Muscle of leg (tissue), 11 donors: ENCODE data around the gene CACNA1D. TPM values are rescaled to one million over a fixed set of nuclear protein-coding genes. Genes with fewer than 3 reads are reported as not detected.

Experiments
- DNase-seq: peaks from one replicate; pipeline ENCODE4 v3.0.0; 2013
- H3K27ac ChIP-seq: one replicate; pipeline ENCODE4 v1.5.1; 2013; ENCODE audit warnings: mild to moderate bottlenecking, low read length, control low read depth
- H3K27me3 ChIP-seq: one replicate; pipeline ENCODE4 v1.6.1; 2013; ENCODE audit warnings: low read length; ENCODE audit not compliant: control insufficient read depth, insufficient read depth
- H3K36me3 ChIP-seq: one replicate; pipeline ENCODE4 v1.6.1; 2013; ENCODE audit warnings: low read length; ENCODE audit not compliant: control insufficient read depth, insufficient read depth
- H3K4me1 ChIP-seq: one replicate; pipeline ENCODE4 v1.6.1; 2013; ENCODE audit warnings: low read length; ENCODE audit not compliant: control insufficient read depth, insufficient read depth
- H3K4me3 ChIP-seq: one replicate; pipeline ENCODE4 v1.5.1; 2013; ENCODE audit warnings: low read length, control low read depth
- H3K9me3 ChIP-seq: replicated peaks from 2 replicates; pipeline ENCODE4 v1.6.1; 2013; ENCODE audit warnings: low read depth, low read length; ENCODE audit not compliant: control insufficient read depth
- WGBS: methylation state at CpG from one replicate; pipeline ENCODE4 v1.1.5; 2013; ENCODE audit warnings: missing lambda C conversion rate; ENCODE audit not compliant: insufficient coverage; 5-methylcytosine and 5-hydroxymethylcytosine counted together
- polyA plus RNA-seq, 8 donors: library from polyadenylated mRNA; unstranded; fragments of 120-200 nt; gene quantifications; one replicate each; pipeline versions ENCODE4 v1.2.1 to v1.2.3, GENCODE V29; 2013; ENCODE audit warnings: inconsistent platforms in 1 of 8, low replicate concordance in 1 of 8; ENCODE audit not compliant: insufficient read length in 8 of 8, insufficient read depth in 1 of 8
- total RNA-seq: library from RNA; stranded (reverse); fragments of 120-200 nt; gene quantifications from one replicate; pipeline ENCODE4 v1.2.4, GENCODE V29; 2013

Gene CACNA1D
- total and polyA plus RNA-seq, 9 donors, result 0.86 to 6.3 (median 2.1) TPM

DNA sequence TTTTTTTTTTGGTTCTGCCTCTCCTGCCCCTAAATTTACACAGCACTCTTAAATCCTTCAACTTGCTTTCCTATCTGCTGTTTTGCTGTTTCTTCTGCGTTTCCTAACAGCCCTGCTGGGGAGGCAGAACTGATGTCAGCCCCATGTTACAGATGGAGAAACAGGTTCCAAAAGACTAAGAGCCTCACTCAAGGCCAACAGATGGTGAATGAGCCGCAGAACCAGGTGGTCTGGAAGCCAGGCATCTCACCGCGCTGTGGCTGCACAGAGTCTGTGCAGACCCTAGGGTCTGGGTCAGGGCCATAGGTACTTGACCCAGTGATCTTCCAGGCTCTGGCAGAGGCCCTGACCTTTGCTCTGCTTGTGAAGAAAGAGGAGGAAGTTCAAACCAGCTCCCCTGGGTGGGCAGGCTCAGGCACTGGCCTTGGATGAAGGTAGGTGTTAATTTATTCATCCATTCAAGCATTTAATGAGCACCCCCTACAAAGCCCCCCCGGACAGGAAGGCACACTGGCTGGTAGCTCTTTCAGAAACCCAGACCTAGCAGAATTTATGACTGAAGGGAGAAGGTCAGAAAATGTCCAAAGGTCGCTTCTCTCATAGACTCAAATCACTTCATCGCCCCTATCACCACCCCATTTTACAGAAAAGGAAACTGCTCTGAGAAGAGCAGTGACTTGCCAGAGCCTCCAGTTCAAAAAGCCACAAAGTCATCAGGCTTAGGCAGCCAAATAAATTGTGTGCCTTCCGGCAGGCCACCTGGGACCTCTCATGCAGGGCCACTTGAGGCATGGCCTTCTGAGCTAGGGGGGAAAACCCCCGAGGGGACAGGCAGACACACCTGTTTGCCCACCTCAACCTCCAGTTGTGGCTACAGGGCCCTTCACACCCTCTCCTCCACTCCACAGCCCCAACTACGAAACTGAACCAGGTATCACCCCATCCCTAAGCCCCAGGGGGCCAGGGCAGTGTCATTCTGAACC, 349.1 kb downstream of the CACNA1D start:
- peaks cover 40% of the 10 kb centered on the region for H3K27me3 ChIP-seq
- WGBS, result 60% methylated on average over 8 of the region's 10 CpGs
- no peak for DNase-seq
- no peaks in the 10 kb centered on the region for H3K9me3 ChIP-seq
- no peak overlapping the region for H3K27ac ChIP-seq
- peaks cover 6% of the 10 kb centered on the region for H3K4me1 ChIP-seq
- H3K4me3 ChIP-seq, result no peak overlapping the region
- H3K36me3 ChIP-seq, result no peaks in the 10 kb centered on the region

DNA sequence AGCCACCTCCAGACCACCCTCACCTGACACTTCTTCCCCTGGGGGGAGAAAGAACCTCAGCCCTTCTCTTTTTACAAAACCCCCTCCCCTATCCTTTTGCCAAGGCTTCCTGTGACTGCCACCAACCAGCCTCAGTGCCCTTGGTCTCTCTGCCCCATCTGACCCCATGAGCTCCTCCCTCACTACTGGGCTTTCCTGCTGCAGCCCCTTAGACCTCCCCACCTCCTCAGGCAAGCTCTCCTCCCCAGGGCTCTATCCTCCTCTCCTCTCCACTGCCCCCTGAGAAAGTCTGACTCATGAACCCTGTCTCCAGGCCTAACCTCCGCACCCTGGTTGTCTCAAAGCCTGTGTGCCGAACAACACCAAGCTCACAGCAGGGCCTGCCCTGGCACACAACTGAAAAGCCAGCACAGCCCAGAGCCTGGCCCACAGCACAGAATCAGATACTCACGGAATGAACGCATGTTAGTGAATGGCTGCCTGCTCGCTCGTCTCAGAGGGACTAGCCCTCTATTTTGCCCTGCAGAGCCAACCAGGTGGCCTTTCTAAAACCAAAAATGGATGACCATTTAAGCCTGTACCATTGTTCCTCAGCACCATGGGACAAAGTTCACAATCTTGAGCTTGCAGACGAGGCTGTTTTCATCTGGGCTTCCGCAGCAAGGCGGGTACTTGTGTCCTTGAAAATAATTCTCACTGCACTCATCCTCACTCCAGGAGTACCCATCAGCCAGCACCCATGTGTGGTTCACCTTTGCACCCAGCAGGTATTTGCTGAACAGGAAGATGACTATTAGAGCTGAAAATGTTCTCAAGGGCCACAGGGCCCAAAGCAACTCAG, 350.1 kb downstream of the CACNA1D start:
- H3K36me3 ChIP-seq, result no peaks in the 10 kb centered on the region
- peaks cover 6% of the 10 kb centered on the region for H3K4me1 ChIP-seq
- H3K27ac ChIP-seq, result no peak overlapping the region
- no peak for DNase-seq
- peaks cover 44% of the 10 kb centered on the region for H3K27me3 ChIP-seq
- WGBS, result 80% methylated on average over 9 of the region's 9 CpGs
- no peak overlapping the region for H3K4me3 ChIP-seq
- no peaks in the 10 kb centered on the region for H3K9me3 ChIP-seq

DNA sequence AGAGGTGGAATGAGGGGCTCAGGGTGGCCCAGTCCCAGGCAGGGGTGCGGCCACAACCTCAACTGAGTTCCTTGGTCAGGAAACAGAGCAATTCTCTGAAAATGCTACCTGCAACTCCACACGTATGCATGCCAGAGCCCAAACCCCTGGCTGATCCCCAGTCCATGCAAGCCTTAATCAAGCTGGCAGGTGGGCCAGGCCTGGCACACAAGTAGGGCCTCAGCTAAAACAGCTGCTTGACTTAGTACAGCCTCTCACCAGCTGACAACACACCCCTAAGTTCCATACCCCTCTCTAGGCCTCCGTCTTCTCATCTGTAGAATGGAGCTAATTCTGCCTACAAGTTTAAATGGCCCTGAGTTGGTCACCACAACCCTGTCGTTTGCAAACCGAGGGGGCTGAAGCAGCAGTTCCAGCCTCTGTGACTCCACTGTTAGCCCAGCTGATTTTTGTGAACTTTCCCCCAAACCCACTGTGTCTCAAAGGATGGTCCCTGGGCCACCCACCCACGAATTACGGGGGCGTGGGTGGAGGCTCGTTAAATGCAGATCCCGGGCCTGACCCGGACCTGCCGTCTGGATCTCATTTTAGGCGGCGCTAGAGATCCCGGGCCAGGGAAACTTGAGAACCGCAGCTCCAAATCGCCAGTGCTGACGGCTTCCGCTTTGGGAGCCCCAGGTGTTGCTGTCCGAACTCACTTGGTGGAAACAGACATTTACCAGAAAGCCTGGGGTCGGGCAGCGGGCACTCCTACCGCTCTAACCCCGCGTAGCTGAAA, 350.9 kb downstream of the CACNA1D start:
- H3K27me3 ChIP-seq, result peaks cover 44% of the 10 kb centered on the region
- H3K27ac ChIP-seq, result no peak overlapping the region
- peaks cover 6% of the 10 kb centered on the region for H3K4me1 ChIP-seq
- WGBS, result 14% methylated on average over 25 of the region's 25 CpGs
- peak; percentile 88 for DNase-seq
- no peaks in the 10 kb centered on the region for H3K36me3 ChIP-seq
- H3K9me3 ChIP-seq, result no peaks in the 10 kb centered on the region
- H3K4me3 ChIP-seq, result peak overlapping the region; percentile 56

DNA sequence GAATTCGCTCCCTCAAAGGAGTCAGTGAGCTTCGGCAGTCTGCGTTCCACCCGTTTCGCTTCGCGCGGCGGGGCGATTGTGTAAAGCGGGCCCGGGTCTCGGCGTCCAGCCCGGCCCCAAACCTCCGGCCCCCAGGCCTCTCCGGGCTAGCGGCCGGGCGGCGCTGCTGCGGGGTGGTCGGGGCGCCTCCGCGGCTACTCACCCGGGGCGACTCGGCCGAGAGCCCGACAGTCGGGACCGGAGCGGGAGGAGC, 351.4 kb downstream of the CACNA1D start:
- under 1% methylated on average over 34 of the region's 34 CpGs for WGBS
- Histone ChIP-seq H3K9me3 (no peaks in the 10 kb centered on the region), H3K36me3 (no peaks in the 10 kb centered on the region), H3K27ac (no peak overlapping the region), H3K27me3 (peaks cover 44% of the 10 kb centered on the region), H3K4me3 (peak overlapping the region; percentile 56), H3K4me1 (peaks cover 6% of the 10 kb centered on the region)
- no peak for DNase-seq

DNA sequence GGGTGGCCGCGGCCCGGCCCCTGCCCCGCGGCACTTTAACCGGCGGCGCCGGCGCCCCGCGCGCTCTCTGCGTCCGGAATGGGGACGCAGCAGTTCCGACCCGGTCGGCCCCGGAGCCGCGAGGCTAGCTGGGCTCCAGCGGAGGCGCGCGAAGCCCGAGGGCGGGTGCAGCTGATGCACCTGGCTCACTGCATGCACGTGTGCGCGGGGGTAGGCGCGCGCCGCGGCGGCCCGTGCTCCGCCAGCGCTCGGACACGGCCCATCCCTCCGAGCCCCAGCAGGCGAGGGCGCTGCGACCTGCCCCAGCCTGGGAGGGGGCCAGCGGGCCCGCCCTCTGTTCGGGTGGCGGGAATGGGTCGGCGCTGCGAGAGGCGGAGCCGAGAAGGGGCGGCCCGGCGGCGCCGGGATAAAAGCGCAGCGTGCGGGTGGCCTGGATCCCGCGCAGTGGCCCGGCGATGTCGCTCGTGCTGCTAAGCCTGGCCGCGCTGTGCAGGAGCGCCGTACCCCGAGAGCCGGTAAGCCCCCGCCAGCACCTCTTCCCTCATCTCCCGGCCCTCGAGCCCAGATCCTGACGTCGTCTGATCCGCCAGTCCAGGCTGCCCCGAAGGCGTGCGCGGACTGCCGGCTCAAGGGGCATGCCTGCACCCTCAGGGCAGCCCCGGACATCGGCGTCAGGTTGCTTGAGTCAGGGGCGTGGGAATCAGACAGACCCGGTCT, 351.9 kb downstream of the CACNA1D start, which contains the start of the genes CHDH and IL17RB:
Gene CHDH, minus strand, starts transcription at position 286 of the 717 bp plus-strand sequence. CDS start 22,411 bp downstream, outside the sequence.
Gene IL17RB, plus strand, starts transcription at position 435 of the 717 bp plus-strand sequence. Its CDS starts 21 bp downstream, at position 456.
- WGBS, result 1% methylated on average over 87 of the region's 91 CpGs
- Histone ChIP-seq H3K27ac (no peak within 1 kb of the TSS), H3K27me3 (peaks cover 44% of the 10 kb centered on the region)

DNA sequence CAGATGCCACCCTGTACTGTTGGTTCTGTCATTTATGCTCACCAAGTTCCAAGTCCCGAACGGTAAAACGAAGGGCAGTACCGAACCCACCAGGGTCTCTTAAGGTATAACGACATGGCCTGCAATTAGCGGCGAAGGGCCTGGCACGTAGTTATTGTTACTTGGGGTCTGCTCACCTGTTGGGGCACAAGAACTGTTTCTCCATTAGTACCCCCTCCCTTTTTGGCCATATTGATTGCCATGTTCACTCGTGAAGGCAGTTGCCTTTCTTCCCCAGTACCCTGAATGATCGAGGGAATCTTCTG, 352.4 kb downstream of the CACNA1D start:
- WGBS, result 61% methylated on average over 5 of the region's 10 CpGs
- H3K4me1 ChIP-seq, result peaks cover 6% of the 10 kb centered on the region
- H3K27me3 ChIP-seq, result peaks cover 44% of the 10 kb centered on the region
- H3K27ac ChIP-seq, result no peak overlapping the region
- no peaks in the 10 kb centered on the region for H3K9me3 ChIP-seq
- H3K4me3 ChIP-seq, result peak overlapping the region; percentile 56
- no peaks in the 10 kb centered on the region for H3K36me3 ChIP-seq
- DNase-seq, result no peak

More for the DNA sequence above, 351.9 kb downstream of the CACNA1D start, which contains the start of the genes CHDH and IL17RB:
- Histone ChIP-seq H3K4me3 (peak within 1 kb of the TSS; percentile 56), H3K4me1 (peaks cover 6% of the 10 kb centered on the region), H3K9me3 (no peaks in the 10 kb centered on the region), H3K36me3 (no peaks in the 10 kb centered on the region)
- DNase-seq, result peak; percentile 74

DNA sequence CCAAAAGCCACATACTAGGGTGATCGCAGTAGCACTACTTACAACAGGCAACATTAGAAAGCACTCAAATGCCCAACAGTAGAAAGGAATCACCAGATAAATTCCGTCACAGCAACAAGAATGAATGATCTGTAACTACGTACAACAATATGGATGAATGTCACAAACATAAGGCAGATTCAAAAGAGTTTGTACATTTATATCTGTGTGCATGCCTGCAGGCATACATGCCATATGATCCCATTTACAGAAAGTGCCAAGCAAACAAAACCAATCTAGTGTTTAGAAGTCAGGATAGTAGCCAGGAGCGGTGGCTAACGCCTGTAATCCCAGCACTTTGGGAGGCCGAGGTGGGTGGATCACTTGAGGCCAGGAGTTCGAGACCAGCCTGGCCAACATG, 355.5 kb downstream of the CACNA1D start:
- no peak overlapping the region for H3K27ac ChIP-seq
- no peaks in the 10 kb centered on the region for H3K9me3 ChIP-seq
- peaks cover 31% of the 10 kb centered on the region for H3K27me3 ChIP-seq
- no peak overlapping the region for H3K4me3 ChIP-seq
- 100% methylated on average over 1 of the region's 7 CpGs for WGBS
- peaks cover 6% of the 10 kb centered on the region for H3K4me1 ChIP-seq
- DNase-seq, result no peak
- no peaks in the 10 kb centered on the region for H3K36me3 ChIP-seq

DNA sequence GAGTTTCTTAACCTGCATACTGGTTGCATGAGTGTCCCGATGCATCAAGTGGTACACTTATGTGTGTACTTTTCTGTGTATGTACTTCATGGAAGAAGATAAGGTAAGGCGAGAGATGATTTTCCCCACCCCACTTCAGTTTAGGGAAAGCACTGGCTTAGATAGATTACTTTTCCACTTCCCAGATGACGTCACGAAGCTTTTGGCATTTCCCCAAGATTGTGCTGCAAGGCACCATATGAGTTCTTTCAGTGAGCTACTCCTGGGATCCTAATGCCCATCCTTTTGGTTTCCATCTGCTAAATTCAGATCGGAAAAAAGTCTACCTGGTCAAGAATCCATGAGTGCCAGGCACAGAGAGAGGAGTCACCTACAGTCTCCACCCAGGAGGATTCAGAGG, 356.5 kb downstream of the CACNA1D start:
- H3K27me3 ChIP-seq, result peaks cover 23% of the 10 kb centered on the region
- peaks cover 6% of the 10 kb centered on the region for H3K4me1 ChIP-seq
- no peak overlapping the region for H3K4me3 ChIP-seq
- no peaks in the 10 kb centered on the region for H3K9me3 ChIP-seq
- no peaks in the 10 kb centered on the region for H3K36me3 ChIP-seq
- DNase-seq, result peak; percentile 48
- no peak overlapping the region for H3K27ac ChIP-seq
- 31% methylated on average over 3 of the region's 5 CpGs for WGBS

DNA sequence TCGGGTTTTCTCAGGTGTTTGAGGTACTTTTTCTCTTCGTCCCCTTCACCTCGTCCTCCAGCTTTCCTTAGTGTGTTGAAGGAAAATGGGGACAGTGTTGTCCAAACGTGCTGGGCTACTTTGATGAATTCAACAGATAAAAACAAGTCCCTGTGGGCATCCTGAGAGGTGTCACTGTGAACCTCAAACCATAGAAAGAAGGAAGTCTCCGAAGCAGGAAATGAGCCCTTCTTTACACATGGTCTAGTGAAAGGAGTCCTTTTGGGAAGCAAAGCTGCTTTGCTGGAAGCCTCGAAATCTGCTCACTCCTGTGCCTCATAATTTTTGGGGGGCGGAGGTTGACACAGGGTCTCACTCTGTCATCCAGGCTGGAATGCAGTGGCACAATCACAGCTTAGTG, 362.6 kb downstream of the CACNA1D start:
- H3K36me3 ChIP-seq, result peaks cover 18% of the 10 kb centered on the region
- no peak for DNase-seq
- no peaks in the 10 kb centered on the region for H3K4me1 ChIP-seq
- no peak overlapping the region for H3K4me3 ChIP-seq
- 75% methylated on average over 2 of the region's 7 CpGs for WGBS
- no peak overlapping the region for H3K27ac ChIP-seq
- H3K27me3 ChIP-seq, result no peaks in the 10 kb centered on the region
- no peaks in the 10 kb centered on the region for H3K9me3 ChIP-seq
